GM18870 (cell line): ENCODE measurements around the gene FRRS1L.
"Not testable (repeated sequence)": the region's sequence is repeated elsewhere in the genome, so short reads cannot be mapped to it uniquely, and the experiment has no call there.

Experiments used
- ATAC-seq: cut with Tn5 transposase; IDR thresholded peaks from one replicate; pipeline ENCODE4 v1.9.1; 2021; ENCODE audit warnings: moderate library complexity; ENCODE audit not compliant: unreplicated experiment

FRRS1L gene

GRCh38 chr9:109133533-109133932 lies 33.5 kb downstream of the FRRS1L start:
- ATAC-seq: no peak

GRCh38 chr9:109132567-109133021 lies 34.5 kb downstream of the FRRS1L start:
- ATAC-seq: no peak

- no peak for ATAC-seq
These were observed 37.4 kb downstream of the FRRS1L start for GRCh38 chr9:109129470-109130197.

GRCh38 chr9:109126671-109127070 lies 40.4 kb downstream of the FRRS1L start:
- not testable (repeated sequence) for ATAC-seq

GRCh38 chr9:109124121-109124520 lies 42.9 kb downstream of the FRRS1L start:
- ATAC-seq: no peak

GRCh38 chr9:109122726-109123621 lies 44.1 kb downstream of the FRRS1L start:
- ATAC-seq: peak; percentile 27

- ATAC-seq: no peak
These were observed 45.7 kb downstream of the FRRS1L start for GRCh38 chr9:109121232-109121796.

GRCh38 chr9:109120204-109120789 lies 46.8 kb downstream of the FRRS1L start:
- no peak for ATAC-seq

GRCh38 chr9:109119439-109120203 lies 47.4 kb downstream of the FRRS1L start, which contains the start of gene TMEM245:
Gene TMEM245 (minus strand): TSS chr9:109119947. CDS start chr9:109119913, 34 bp downstream.
- peak; percentile 94 for ATAC-seq

GRCh38 chr9:109118808-109119438 lies 48.1 kb downstream of the FRRS1L start:
- no peak for ATAC-seq

GRCh38 chr9:109117856-109118807 lies 48.9 kb downstream of the FRRS1L start:
- no peak for ATAC-seq

GRCh38 chr9:109115931-109116526 lies 51.0 kb downstream of the FRRS1L start:
- no peak for ATAC-seq

- no peak for ATAC-seq
These were observed 52.4 kb downstream of the FRRS1L start for GRCh38 chr9:109114670-109115069.

GRCh38 chr9:109113892-109114609 lies 53.0 kb downstream of the FRRS1L start:
- no peak for ATAC-seq

- ATAC-seq: no peak
These were observed 53.8 kb downstream of the FRRS1L start for GRCh38 chr9:109113254-109113653.

- ATAC-seq: peak; percentile 71
These were observed 56.6 kb downstream of the FRRS1L start for GRCh38 chr9:109110329-109111021.

GRCh38 chr9:109109967-109110328 lies 57.1 kb downstream of the FRRS1L start:
- no peak for ATAC-seq
